H9 (cell line): ENCODE measurements around the gene TBCC. TPM values are rescaled to one million over a fixed set of nuclear protein-coding genes. Genes with fewer than 3 reads are reported as not detected.

ENCODE experiments used
- DNase-seq: peaks from one replicate; pipeline ENCODE4 v3.0.0-alpha.2; 2017
- H2AFZ ChIP-seq: one replicate; pipeline ENCODE4 v1.6.1; 2013; ENCODE audit warnings: mild to moderate bottlenecking, low read length, control low read depth, moderate library complexity
- H2AK5ac ChIP-seq: 2 replicates; pipeline ENCODE4 v1.6.1; 2013; ENCODE audit warnings: low read length, control low read depth, mixed read lengths; ENCODE audit not compliant: insufficient read length
- H2BK120ac ChIP-seq: one replicate; pipeline ENCODE4 v1.6.1; 2013; ENCODE audit warnings: low read depth, mild to moderate bottlenecking, low read length, control low read depth, inconsistent platforms; ENCODE audit not compliant: poor library complexity, severe bottlenecking
- H2BK12ac ChIP-seq: 2 replicates; pipeline ENCODE4 v1.6.1; 2013; ENCODE audit warnings: low read length, control low read depth, mixed read lengths, low read depth; ENCODE audit not compliant: insufficient read length
- H2BK15ac ChIP-seq: 2 replicates; pipeline ENCODE4 v1.6.1; 2013; ENCODE audit warnings: low read depth, low read length, control low read depth
- H2BK20ac ChIP-seq: one replicate; pipeline ENCODE4 v1.6.1; 2013; ENCODE audit warnings: low read depth, mild to moderate bottlenecking, low read length, control low read depth, inconsistent platforms; ENCODE audit not compliant: poor library complexity, severe bottlenecking
- H2BK5ac ChIP-seq: 2 replicates; pipeline ENCODE4 v1.6.1; 2013; ENCODE audit warnings: low read length, control low read depth, mixed read lengths; ENCODE audit not compliant: insufficient read length
- H3K14ac ChIP-seq: 2 replicates; pipeline ENCODE4 v1.6.1; 2013; ENCODE audit warnings: low read length, control low read depth; ENCODE audit not compliant: insufficient read depth
- H3K18ac ChIP-seq: 2 replicates; pipeline ENCODE4 v1.6.1; 2013; ENCODE audit warnings: low read depth, mild to moderate bottlenecking, mixed read lengths, low read length, control low read depth; ENCODE audit not compliant: insufficient read length
- H3K23ac ChIP-seq: 2 replicates; pipeline ENCODE4 v1.6.1; 2013; ENCODE audit warnings: low read length, control low read depth, mixed read lengths, low read depth; ENCODE audit not compliant: insufficient read length
- H3K23me2 ChIP-seq: 2 replicates; pipeline ENCODE4 v1.6.1; 2013; ENCODE audit warnings: low read depth, mild to moderate bottlenecking, mixed read lengths, low read length, control low read depth; ENCODE audit not compliant: insufficient read length, poor library complexity, severe bottlenecking
- H3K27ac ChIP-seq: 2 replicates; pipeline ENCODE4 v1.5.1; 2013; ENCODE audit warnings: low read length, control low read depth, mixed read lengths, low read depth; ENCODE audit not compliant: insufficient read length
- H3K27me3 ChIP-seq: 2 replicates; pipeline ENCODE4 v1.6.1; 2013; ENCODE audit warnings: low read length, control low read depth, inconsistent platforms; ENCODE audit not compliant: insufficient read depth
- H3K4ac ChIP-seq: 2 replicates; pipeline ENCODE4 v1.6.1; 2013; ENCODE audit warnings: low read depth, mild to moderate bottlenecking, control low read depth, inconsistent platforms, low read length, moderate library complexity
- H3K4me1 ChIP-seq: 2 replicates; pipeline ENCODE4 v1.6.1; 2013; ENCODE audit warnings: low read length, control low read depth, inconsistent platforms; ENCODE audit not compliant: insufficient read depth
- H3K4me2 ChIP-seq: 2 replicates; pipeline ENCODE4 v1.6.1; 2013; ENCODE audit warnings: low read length, control low read depth, mixed read lengths; ENCODE audit not compliant: insufficient read length, insufficient read depth
- H3K56ac ChIP-seq: 2 replicates; pipeline ENCODE4 v1.6.1; 2013; ENCODE audit warnings: low read depth, mild to moderate bottlenecking, mixed read lengths, low read length, control low read depth; ENCODE audit not compliant: insufficient read length
- H3K79me1 ChIP-seq: 2 replicates; pipeline ENCODE4 v1.6.1; 2013; ENCODE audit warnings: low read depth, mild to moderate bottlenecking, moderate library complexity, low read length, control low read depth, inconsistent platforms; ENCODE audit not compliant: insufficient read depth, poor library complexity, severe bottlenecking
- H3K79me2 ChIP-seq: 2 replicates; pipeline ENCODE4 v1.6.1; 2013; ENCODE audit warnings: low read length, control low read depth, inconsistent platforms; ENCODE audit not compliant: insufficient read depth
- H3K9ac ChIP-seq: 2 replicates; pipeline ENCODE4 v1.6.1; 2013; ENCODE audit warnings: low read length, control low read depth, mixed read lengths; ENCODE audit not compliant: insufficient read length; ENCODE audit errors: extremely low read depth
- H3K9me3 ChIP-seq: one replicate; pipeline ENCODE4 v1.6.1; 2013; ENCODE audit warnings: low read depth, low read length, inconsistent platforms; ENCODE audit not compliant: control insufficient read depth
- H3T11ph ChIP-seq: one replicate; pipeline ENCODE4 v1.6.1; 2013; ENCODE audit warnings: mild to moderate bottlenecking, low read length, control low read depth, inconsistent platforms
- H4K20me1 ChIP-seq: one replicate; pipeline ENCODE4 v1.6.1; 2013; ENCODE audit not compliant: control insufficient read depth, insufficient read length, insufficient read depth
- H4K5ac ChIP-seq: 2 replicates; pipeline ENCODE4 v1.6.1; 2013; ENCODE audit warnings: low read depth, mild to moderate bottlenecking, mixed read lengths, low read length, control low read depth; ENCODE audit not compliant: insufficient read length
- H4K8ac ChIP-seq: replicated peaks from 2 replicates; pipeline ENCODE4 v1.6.1; 2013; ENCODE audit warnings: low read length, control low read depth, mixed read lengths, low read depth; ENCODE audit not compliant: insufficient read length
- H4K91ac ChIP-seq: 2 replicates; pipeline ENCODE4 v1.6.1; 2013; ENCODE audit warnings: low read depth, mild to moderate bottlenecking, moderate library complexity, mixed read lengths, low read length, control low read depth; ENCODE audit not compliant: insufficient read length
- H3K27ac Mint-ChIP-seq, 3 experiments: 2 replicates in 2 of 3; 3 replicates in 1 of 3; pipeline ENCODE4 v1.8.0; 2020 to 2021; ENCODE audit warnings: mixed read lengths in 3 of 3, mild to moderate bottlenecking in 1 of 3, moderate library complexity in 1 of 3
- H3K27me3 Mint-ChIP-seq: 2 replicates; pipeline ENCODE4 v1.8.0; 2021; ENCODE audit warnings: low read depth, mild to moderate bottlenecking, moderate library complexity, mixed read lengths
- H3K36me3 Mint-ChIP-seq, 3 experiments: 2 replicates in 2 of 3; 3 replicates in 1 of 3; pipeline ENCODE4 v1.8.0; 2020 to 2021; ENCODE audit warnings: low read depth in 3 of 3, mixed read lengths in 3 of 3; ENCODE audit not compliant: insufficient read depth in 1 of 3
- H3K4me1 Mint-ChIP-seq, 2 experiments: 2 replicates each; pipeline ENCODE4 v1.8.0; 2020; ENCODE audit warnings: mixed read lengths in 2 of 2
- H3K4me3 Mint-ChIP-seq, 2 experiments: 2 replicates in 1 of 2; 3 replicates in 1 of 2; pipeline ENCODE4 v1.8.0; 2020 to 2021; ENCODE audit warnings: mild to moderate bottlenecking in 2 of 2, mixed read lengths in 2 of 2, moderate library complexity in 1 of 2
- H3K9me3 Mint-ChIP-seq, 2 experiments: 2 replicates in 1 of 2; 3 replicates in 1 of 2; pipeline ENCODE4 v1.8.0; 2020; ENCODE audit warnings: mild to moderate bottlenecking in 2 of 2, mixed read lengths in 2 of 2, moderate library complexity in 1 of 2
- CTCF ChIP-seq: fragments of 200-600 bp; sonication (generic); conservative IDR thresholded peaks from 3 replicates; pipeline ENCODE4 v1.8.0; 2021; ENCODE audit warnings: antibody characterized with exemption, mild to moderate bottlenecking
- WGBS: extraction: QIAGEN DNeasy Blood & Tissue Kit; methylation state at CpG from one replicate; pipeline ENCODE4 v1.1.7; 2013; ENCODE audit warnings: missing lambda C conversion rate, low lambda C conversion rate, mixed read lengths; ENCODE audit not compliant: insufficient read length; ENCODE audit errors: extremely low coverage; 5-methylcytosine and 5-hydroxymethylcytosine counted together
- total RNA-seq: library from RNA; stranded (reverse); gene quantifications from 2 replicates; pipeline ENCODE4 v1.2.1, GENCODE V29; 2021

The TBCC gene
- total RNA-seq, 1 experiment from 2014 or later: 25.6 TPM

- Histone ChIP-seq H3K79me1 (no peaks in the 10 kb centered on the region), H2BK15ac (no peak overlapping the region), H3K4me1 (no peaks in the 10 kb centered on the region), H2BK12ac (no peak overlapping the region), H3T11ph (no peak overlapping the region), H4K5ac (no peak overlapping the region), H3K23ac (no peak overlapping the region), H3K23me2 (no peaks in the 10 kb centered on the region), H3K14ac (no peak overlapping the region; the same call in 1 of the 2 replicates), H2AFZ (no peak overlapping the region), H4K91ac (no peak overlapping the region), H3K18ac (no peak overlapping the region), H3K79me2 (no peaks in the 10 kb centered on the region), H3K9me3 (no peaks in the 10 kb centered on the region), H3K27ac (no peak overlapping the region), H3K27me3 (no peaks in the 10 kb centered on the region), H3K9ac (no peak overlapping the region), H3K4ac (no peak overlapping the region), H2AK5ac (no peak overlapping the region), H2BK20ac (no peak overlapping the region), H3K4me2 (no peak overlapping the region), H4K20me1 (no peaks in the 10 kb centered on the region), H4K8ac (no peak overlapping the region), H2BK120ac (no peak overlapping the region), H2BK5ac (no peak overlapping the region), H3K56ac (no peak overlapping the region)
- Mint-ChIP-seq H3K27me3 (no peaks in the 10 kb centered on the region), H3K4me3 (no peak overlapping the region), H3K9me3 (no peaks in the 10 kb centered on the region), H3K36me3 (peaks cover 0 to 7% (median 2%) of the 10 kb centered on the region in 3 experiments; a peak in 5 of 7 replicates), H3K4me1 (no peaks in the 10 kb centered on the region; a peak in 1 of 4 replicates), H3K27ac (peak overlapping the region in 1 of 3 experiments; percentile 82; a peak in 3 of 7 replicates)
- TF ChIP-seq CTCF: peak; percentile 35; the same call in 1 of the 3 replicates
- WGBS: no CpG with 5 or more reads among the region's 13 CpGs
- peak; percentile 37 for DNase-seq
These were observed 47.7 kb downstream of the TBCC start for GRCh38 chr6:42698217-42698616.
